H1 (cell line): ENCODE data around the gene TRABD. TPM values are rescaled to one million over a fixed set of nuclear protein-coding genes. Genes with fewer than 3 reads are reported as not detected.

Experiments used
- SRF ChIP-seq: IDR thresholded peaks from 2 replicates; pipeline ENCODE4 v1.6.1; 2011; ENCODE audit warnings: mild to moderate bottlenecking, low read depth, low read length, moderate library complexity
- polyA plus RNA-seq, 7 experiments: library from polyadenylated mRNA; depleted of rRNA in 3 of 7; stranded (reverse) in 5 of 7; unstranded in 2 of 7; fragments of >200 nt in 5 of 7; fragments of 200-250 nt in 2 of 7; gene quantifications; 1 replicate in 5 of 7; 2 replicates in 1 of 7; 4 replicates in 1 of 7; pipeline versions ENCODE4 v1.2.1 to v1.2.3, GENCODE V29; 2011 to 2013; ENCODE audit warnings: missing spikeins in 2 of 7, mixed read lengths in 2 of 7
- total RNA-seq: library from RNA; stranded (reverse); fragmentation: NEBNext Ultra II Directional; extraction: Animal tissue kit (Norgen Biotek cat#: 25700); gene quantifications from 2 replicates; pipeline ENCODE4 v1.2.1, GENCODE V29; 2021
- TF ChIP-seq, protein P1 (sequence below): fragments of 300-600 bp; sonication (generic); IDR thresholded peaks from 2 replicates; pipeline ENCODE4 v1.7.1; 2012; ENCODE audit warnings: low read length, moderate library complexity, mild to moderate bottlenecking, inconsistent platforms; ENCODE audit not compliant: insufficient replicate concordance

The TRABD gene
- total and polyA plus RNA-seq, 2 of the 8 experiments (the other 6 are each of a cell fraction or from before 2014, with no cell fraction given), result 44.2 to 57.5 TPM

DNA sequence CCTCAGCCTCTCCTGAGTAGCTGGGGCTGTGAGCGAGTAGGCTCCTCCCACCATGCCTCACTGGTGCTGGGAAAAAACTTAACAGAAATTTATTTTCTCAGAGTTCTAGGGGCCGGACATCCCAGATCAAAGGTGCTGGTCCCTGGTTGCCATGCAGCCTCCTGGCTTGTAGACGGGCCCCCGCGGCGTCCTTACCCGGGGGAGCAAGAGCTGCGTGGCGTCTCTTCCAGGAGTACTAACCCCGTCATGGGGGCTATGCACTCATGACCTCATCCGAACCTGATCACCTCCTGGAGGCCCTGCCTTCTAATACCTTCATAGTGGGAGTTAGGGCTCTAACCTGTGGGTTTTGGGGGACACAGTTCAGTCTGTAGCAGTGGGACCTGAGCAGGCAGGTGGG is 2.6 kb downstream of the TRABD start (continued):
- TF ChIP-seq, protein P1, sequence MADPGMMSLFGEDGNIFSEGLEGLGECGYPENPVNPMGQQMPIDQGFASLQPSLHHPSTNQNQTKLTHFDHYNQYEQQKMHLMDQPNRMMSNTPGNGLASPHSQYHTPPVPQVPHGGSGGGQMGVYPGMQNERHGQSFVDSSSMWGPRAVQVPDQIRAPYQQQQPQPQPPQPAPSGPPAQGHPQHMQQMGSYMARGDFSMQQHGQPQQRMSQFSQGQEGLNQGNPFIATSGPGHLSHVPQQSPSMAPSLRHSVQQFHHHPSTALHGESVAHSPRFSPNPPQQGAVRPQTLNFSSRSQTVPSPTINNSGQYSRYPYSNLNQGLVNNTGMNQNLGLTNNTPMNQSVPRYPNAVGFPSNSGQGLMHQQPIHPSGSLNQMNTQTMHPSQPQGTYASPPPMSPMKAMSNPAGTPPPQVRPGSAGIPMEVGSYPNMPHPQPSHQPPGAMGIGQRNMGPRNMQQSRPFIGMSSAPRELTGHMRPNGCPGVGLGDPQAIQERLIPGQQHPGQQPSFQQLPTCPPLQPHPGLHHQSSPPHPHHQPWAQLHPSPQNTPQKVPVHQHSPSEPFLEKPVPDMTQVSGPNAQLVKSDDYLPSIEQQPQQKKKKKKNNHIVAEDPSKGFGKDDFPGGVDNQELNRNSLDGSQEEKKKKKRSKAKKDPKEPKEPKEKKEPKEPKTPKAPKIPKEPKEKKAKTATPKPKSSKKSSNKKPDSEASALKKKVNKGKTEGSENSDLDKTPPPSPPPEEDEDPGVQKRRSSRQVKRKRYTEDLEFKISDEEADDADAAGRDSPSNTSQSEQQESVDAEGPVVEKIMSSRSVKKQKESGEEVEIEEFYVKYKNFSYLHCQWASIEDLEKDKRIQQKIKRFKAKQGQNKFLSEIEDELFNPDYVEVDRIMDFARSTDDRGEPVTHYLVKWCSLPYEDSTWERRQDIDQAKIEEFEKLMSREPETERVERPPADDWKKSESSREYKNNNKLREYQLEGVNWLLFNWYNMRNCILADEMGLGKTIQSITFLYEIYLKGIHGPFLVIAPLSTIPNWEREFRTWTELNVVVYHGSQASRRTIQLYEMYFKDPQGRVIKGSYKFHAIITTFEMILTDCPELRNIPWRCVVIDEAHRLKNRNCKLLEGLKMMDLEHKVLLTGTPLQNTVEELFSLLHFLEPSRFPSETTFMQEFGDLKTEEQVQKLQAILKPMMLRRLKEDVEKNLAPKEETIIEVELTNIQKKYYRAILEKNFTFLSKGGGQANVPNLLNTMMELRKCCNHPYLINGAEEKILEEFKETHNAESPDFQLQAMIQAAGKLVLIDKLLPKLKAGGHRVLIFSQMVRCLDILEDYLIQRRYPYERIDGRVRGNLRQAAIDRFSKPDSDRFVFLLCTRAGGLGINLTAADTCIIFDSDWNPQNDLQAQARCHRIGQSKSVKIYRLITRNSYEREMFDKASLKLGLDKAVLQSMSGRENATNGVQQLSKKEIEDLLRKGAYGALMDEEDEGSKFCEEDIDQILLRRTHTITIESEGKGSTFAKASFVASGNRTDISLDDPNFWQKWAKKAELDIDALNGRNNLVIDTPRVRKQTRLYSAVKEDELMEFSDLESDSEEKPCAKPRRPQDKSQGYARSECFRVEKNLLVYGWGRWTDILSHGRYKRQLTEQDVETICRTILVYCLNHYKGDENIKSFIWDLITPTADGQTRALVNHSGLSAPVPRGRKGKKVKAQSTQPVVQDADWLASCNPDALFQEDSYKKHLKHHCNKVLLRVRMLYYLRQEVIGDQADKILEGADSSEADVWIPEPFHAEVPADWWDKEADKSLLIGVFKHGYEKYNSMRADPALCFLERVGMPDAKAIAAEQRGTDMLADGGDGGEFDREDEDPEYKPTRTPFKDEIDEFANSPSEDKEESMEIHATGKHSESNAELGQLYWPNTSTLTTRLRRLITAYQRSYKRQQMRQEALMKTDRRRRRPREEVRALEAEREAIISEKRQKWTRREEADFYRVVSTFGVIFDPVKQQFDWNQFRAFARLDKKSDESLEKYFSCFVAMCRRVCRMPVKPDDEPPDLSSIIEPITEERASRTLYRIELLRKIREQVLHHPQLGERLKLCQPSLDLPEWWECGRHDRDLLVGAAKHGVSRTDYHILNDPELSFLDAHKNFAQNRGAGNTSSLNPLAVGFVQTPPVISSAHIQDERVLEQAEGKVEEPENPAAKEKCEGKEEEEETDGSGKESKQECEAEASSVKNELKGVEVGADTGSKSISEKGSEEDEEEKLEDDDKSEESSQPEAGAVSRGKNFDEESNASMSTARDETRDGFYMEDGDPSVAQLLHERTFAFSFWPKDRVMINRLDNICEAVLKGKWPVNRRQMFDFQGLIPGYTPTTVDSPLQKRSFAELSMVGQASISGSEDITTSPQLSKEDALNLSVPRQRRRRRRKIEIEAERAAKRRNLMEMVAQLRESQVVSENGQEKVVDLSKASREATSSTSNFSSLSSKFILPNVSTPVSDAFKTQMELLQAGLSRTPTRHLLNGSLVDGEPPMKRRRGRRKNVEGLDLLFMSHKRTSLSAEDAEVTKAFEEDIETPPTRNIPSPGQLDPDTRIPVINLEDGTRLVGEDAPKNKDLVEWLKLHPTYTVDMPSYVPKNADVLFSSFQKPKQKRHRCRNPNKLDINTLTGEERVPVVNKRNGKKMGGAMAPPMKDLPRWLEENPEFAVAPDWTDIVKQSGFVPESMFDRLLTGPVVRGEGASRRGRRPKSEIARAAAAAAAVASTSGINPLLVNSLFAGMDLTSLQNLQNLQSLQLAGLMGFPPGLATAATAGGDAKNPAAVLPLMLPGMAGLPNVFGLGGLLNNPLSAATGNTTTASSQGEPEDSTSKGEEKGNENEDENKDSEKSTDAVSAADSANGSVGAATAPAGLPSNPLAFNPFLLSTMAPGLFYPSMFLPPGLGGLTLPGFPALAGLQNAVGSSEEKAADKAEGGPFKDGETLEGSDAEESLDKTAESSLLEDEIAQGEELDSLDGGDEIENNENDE, result no peak
- TF ChIP-seq SRF, result no peak
